Stimulated activated naive B cell treated with anti-CD40 and anti-IgM and Interleukin-4, amounts not matched to agents 10 μg/mL and 1 μg/mL and 100 μg/mL, for 72 hours (primary cell): Measurements from ENCODE around the gene RFX4.

ENCODE experiments used
- ATAC-seq, 2 donors: fragments of 150-1000 bp; cut with Tn5 transposase; replicated peaks; 2 replicates each; pipeline ENCODE4 v1.10.0; 2021; ENCODE audit warnings: moderate library complexity in 1 of 2
- DNase-seq: peaks from one replicate; pipeline ENCODE4 v3.0.0; 2021
- H3K27ac Mint-ChIP-seq: one replicate; pipeline ENCODE4 v1.8.0; 2022; ENCODE audit warnings: mild to moderate bottlenecking, mixed read lengths
- H3K27me3 Mint-ChIP-seq, 2 donors: one replicate each; pipeline ENCODE4 v1.8.0; 2022; ENCODE audit warnings: mixed read lengths in 2 of 2
- H3K36me3 Mint-ChIP-seq, 2 donors: one replicate each; pipeline ENCODE4 v1.8.0; 2022; ENCODE audit warnings: mixed read lengths in 2 of 2, mild to moderate bottlenecking in 1 of 2
- H3K4me1 Mint-ChIP-seq, 2 donors: one replicate each; pipeline ENCODE4 v1.8.0; 2022; ENCODE audit warnings: mixed read lengths in 2 of 2, mild to moderate bottlenecking in 1 of 2
- H3K4me3 Mint-ChIP-seq, 2 donors: one replicate each; pipeline ENCODE4 v1.8.0; 2022; ENCODE audit warnings: mild to moderate bottlenecking in 2 of 2, mixed read lengths in 2 of 2, moderate library complexity in 1 of 2
- H3K9me3 Mint-ChIP-seq, 2 donors: one replicate each; pipeline ENCODE4 v1.8.0; 2022; ENCODE audit warnings: mixed read lengths in 2 of 2, mild to moderate bottlenecking in 1 of 2

Gene RFX4

DNA sequence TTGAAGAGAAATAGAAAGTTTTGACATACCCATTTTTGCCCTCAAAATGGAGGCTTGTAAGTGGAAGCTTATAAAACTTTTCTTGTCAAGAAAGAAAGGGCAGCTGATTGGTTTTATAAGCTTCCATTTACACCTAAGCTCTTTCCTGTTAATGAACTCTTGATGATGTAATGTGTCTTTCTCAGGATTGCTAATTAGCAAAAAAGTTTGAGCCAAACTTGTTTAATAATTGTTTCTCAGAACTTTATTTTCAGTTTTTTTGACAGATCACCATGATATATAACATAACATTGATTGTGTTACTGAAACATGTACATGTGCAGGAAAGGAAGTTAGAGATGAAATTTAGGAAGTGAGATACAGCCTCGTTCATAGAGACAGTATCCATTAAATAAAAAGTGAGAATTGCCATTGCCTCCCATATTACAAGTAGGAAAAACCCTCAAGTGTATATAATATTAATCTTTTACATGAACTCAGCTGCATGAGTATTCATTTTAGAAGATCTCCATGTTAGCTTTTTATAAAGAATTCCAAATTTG lies 218.4 kb downstream of the RFX4 start:
- H3K4me3 Mint-ChIP-seq: no peak overlapping the region
- H3K27ac Mint-ChIP-seq: no peak overlapping the region
- H3K9me3 Mint-ChIP-seq: no peaks in the 10 kb centered on the region
- peaks cover 3 to 7% of the 10 kb centered on the region in 2 donors for H3K36me3 Mint-ChIP-seq
- DNase-seq (no peak), ATAC-seq (peak in 1 of 2 donors; percentile 53)
- peaks cover 0 to 7% of the 10 kb centered on the region in 2 donors for H3K4me1 Mint-ChIP-seq
- H3K27me3 Mint-ChIP-seq: no peaks in the 10 kb centered on the region

DNA sequence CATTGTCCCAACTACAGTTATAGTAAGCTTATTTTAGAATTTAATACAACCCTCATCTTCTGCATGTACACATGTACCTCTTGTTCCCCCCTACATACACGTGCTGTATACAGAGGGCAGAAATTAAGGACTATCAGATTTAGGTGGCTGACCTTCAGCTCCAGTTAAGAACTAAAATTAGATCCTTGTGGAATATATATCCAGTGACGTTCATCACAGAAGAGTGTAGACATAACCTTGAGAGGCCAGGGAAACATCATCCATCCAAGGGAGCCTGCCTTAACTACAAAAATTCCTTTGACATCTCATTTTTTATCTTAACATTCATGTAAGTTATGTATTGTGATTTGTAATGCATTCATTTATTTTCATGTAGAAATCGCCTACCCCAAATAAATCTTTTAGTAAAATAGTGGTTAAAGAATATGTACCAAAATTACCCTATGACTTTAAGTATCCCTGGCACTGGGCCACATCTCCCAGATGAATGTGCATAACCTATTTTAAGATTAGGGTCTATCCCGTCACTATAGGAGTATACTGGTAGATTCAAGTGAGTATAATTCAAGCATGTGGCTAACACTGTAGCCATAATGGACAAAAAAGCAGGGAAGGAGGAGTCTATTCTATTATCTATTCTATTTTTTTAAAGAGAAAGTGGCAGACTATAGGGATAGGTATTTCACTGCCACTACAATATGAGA lies 219.2 kb downstream of the RFX4 start:
- peaks cover 3 to 7% of the 10 kb centered on the region in 2 donors for H3K36me3 Mint-ChIP-seq
- peaks cover 0 to 7% of the 10 kb centered on the region in 2 donors for H3K4me1 Mint-ChIP-seq
- DNase-seq (no peak), ATAC-seq (no peak)
- H3K4me3 Mint-ChIP-seq: no peak overlapping the region
- no peaks in the 10 kb centered on the region for H3K9me3 Mint-ChIP-seq
- H3K27me3 Mint-ChIP-seq: no peaks in the 10 kb centered on the region
- no peak overlapping the region for H3K27ac Mint-ChIP-seq

DNA sequence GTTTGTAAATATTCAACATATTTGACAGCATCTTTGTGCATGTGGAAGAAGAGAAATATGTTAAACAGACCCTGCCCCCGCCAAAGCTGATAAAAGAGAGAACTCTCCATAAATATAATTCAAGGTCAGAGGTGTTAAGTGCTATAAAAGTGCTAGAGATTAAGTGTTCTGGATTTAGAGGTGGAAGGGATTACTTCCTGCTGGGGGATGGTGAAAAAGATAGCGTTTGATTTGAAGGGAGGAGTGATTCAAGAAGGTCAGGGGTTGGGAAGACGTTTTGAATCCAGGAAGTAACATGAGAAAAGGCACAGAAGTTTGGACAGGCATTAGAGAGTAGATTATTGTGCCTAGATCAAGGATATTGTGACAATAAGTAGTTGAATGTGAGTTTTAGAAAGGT lies 221.9 kb downstream of the RFX4 start:
- Mint-ChIP-seq H3K36me3 (peaks cover 3 to 7% of the 10 kb centered on the region in 2 donors), H3K4me1 (peaks cover 0 to 7% of the 10 kb centered on the region in 2 donors), H3K9me3 (no peaks in the 10 kb centered on the region), H3K27ac (no peak overlapping the region), H3K27me3 (no peaks in the 10 kb centered on the region), H3K4me3 (no peak overlapping the region)
- no peak for ATAC-seq
- DNase-seq: no peak
